GM21576 (cell line): Measurements from ENCODE around the gene USP40.

Experiments used
- ATAC-seq: cut with Tn5 transposase; IDR thresholded peaks from one replicate; pipeline ENCODE4 v1.9.1; 2021; ENCODE audit warnings: mild to moderate bottlenecking, moderate library complexity; ENCODE audit not compliant: unreplicated experiment

Gene USP40

GRCh38 chr2:233430081-233430480 is 136.5 kb downstream of the USP40 start:
- no peak for ATAC-seq

DNA sequence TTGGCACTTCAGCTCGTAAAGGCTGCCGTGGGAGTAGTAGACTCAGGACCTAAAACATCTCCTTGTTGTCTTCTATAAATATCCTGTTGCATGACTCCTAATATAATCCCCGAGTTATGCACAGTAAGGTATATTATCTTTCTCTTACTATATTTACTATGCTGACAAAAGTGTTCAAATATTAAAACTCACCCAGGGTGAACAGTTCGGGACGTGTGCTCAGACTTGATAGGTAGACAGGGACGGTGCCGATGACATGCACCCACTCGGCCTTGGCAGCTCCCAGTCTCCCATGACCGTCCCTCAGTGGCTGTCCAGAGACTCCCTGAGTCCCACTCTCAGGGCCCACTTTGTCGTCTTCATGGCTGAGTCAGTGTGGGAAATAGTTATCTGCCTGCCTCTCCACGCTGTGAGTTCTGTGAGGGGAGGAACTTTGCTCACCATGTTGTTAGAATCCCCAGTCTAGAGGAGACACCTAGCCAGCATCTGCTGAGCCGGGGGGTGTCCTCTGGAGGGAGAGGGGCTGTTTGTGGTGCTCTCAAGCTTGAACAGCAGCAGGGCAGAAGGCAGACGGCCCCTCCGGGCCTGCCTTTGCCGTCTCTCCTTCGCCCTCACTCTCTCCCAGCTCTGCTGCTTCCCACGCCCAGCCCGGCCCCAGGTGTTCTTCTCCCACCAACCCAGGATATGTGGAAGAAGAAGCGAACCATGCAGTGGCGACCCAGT is 137.2 kb downstream of the USP40 start:
- ATAC-seq, result no peak

DNA sequence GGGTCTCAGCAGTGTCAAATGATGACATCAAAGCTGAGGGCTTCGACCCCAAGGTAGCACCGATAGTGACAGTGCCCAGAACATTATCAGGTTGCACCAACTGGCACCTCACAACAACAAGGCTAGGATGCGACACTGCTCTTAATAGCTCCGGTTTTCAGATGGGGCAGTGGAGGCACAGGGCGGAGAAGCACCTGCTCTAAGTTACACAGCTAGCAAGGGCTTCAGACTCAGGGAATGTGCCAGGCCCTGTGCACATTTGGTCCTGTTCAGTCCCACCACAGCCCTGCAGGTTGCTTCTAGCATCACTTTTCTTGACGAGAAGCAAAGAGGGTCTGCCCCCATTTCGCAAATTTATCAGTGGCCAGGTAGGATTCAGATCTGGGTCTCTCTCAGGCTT is 138.1 kb downstream of the USP40 start:
- no peak for ATAC-seq

- no peak for ATAC-seq
These were observed 138.6 kb downstream of the USP40 start for GRCh38 chr2:233428008-233428407.

DNA sequence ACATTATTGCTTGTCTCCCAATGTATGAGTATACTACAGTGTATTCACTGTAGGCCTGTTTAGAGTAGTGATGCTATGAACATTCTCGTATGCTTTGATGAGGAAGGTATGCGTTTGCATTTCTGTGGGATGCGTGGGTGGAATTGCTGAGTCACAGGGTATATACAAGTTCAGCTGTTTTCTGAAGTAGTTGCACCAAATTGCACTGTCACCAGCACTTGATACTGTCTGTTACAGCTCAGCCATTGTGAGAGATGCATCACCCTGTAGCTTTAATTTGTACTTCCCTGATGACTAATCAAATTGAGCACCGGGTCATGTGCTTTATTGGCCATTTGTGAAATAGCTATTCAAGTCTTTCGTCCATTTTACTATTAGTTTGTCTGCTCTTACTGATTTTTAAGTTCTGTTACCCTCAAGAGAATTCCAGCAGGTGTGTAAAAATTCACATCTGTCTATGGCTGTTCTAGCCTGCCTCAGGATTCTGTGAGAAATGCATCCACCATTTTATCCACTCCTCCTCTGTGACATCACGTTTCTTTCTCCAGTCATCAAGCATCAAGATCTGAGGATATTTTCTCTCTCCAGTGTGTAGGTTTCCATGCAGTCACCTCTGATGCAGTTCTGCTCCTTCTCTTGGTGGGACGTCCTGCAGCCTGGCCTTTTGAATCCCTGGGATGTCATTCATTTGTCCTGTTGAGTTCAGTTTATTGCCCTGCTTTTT is 139.8 kb downstream of the USP40 start:
- no peak for ATAC-seq
